Panc1 (cell line): ENCODE measurements around the gene NCAM2. TPM values are rescaled to one million over a fixed set of nuclear protein-coding genes. Genes with fewer than 3 reads are reported as not detected.

Source experiments
- ATAC-seq: fragments of 200-7000 bp; cut with Tn5 transposase; 2 replicates; pipeline ENCODE4 v1.9.1; 2020; ENCODE audit warnings: mild to moderate bottlenecking, moderate library complexity
- BruUV-seq: library from RNA; stranded (reverse); fragments of 400-500 nt; replicated peaks from 2 replicates; lab custom pipeline; 2021; lab: Mats Ljungman, UMichigan
- CTCF ChIA-PET: fragments of 300-600 bp; sonication (Branson Sonifier 250); formaldehyde crosslinking; loops from one replicate; lab custom pipeline; 2022; ENCODE audit warnings: antibody characterized with exemption; lab: Charles Lee
- POLR2A ChIA-PET: fragments of 300-600 bp; sonication (Branson Sonifier 250); formaldehyde crosslinking; loops from one replicate; lab custom pipeline; 2022; ENCODE audit warnings: antibody characterized with exemption; lab: Charles Lee
- DNase-seq: peaks from one replicate; pipeline ENCODE4 v3.0.0-alpha.2; 2010; ENCODE audit warnings: low read depth, low spot score
- H3K27ac ChIP-seq: 2 replicates; pipeline ENCODE4 v1.5.1; 2011; ENCODE audit warnings: mild to moderate bottlenecking, low read length, inconsistent platforms
- H3K27me3 ChIP-seq: fragments of 200-500 bp; sonication (Bioruptor generic); 2 replicates; pipeline ENCODE4 v1.6.0; 2014; ENCODE audit warnings: low read length, inconsistent platforms; ENCODE audit not compliant: control insufficient read depth, insufficient read depth
- H3K36me3 ChIP-seq: fragments of 200-500 bp; sonication (Bioruptor generic); 2 replicates; pipeline ENCODE4 v1.5.1; 2014; ENCODE audit warnings: inconsistent platforms, mild to moderate bottlenecking, low read length, moderate library complexity; ENCODE audit not compliant: control insufficient read depth, insufficient read depth
- H3K4me1 ChIP-seq: 2 replicates; pipeline ENCODE4 v1.5.1; 2011; ENCODE audit warnings: inconsistent platforms, mild to moderate bottlenecking, low read length, moderate library complexity; ENCODE audit not compliant: control insufficient read depth, insufficient read depth
- H3K4me3 ChIP-seq, 2 experiments: 2 replicates each; pipeline ENCODE4 v1.5.1; 2011 to 2012; ENCODE audit warnings: low read depth in 2 of 2, low read length in 2 of 2, mild to moderate bottlenecking in 2 of 2, inconsistent platforms in 1 of 2, moderate library complexity in 1 of 2
- H3K9me3 ChIP-seq: fragments of 200-500 bp; sonication (Bioruptor generic); 2 replicates; pipeline ENCODE4 v1.5.1; 2014; ENCODE audit warnings: low read depth, mild to moderate bottlenecking, inconsistent platforms, low read length, moderate library complexity; ENCODE audit not compliant: control insufficient read depth, insufficient read depth
- POLR2AphosphoS5 ChIP-seq: IDR thresholded peaks from 2 replicates; pipeline ENCODE4 v1.6.1; 2012; ENCODE audit warnings: mild to moderate bottlenecking, low read depth, low read length, moderate library complexity
- SIN3A ChIP-seq: IDR thresholded peaks from 2 replicates; pipeline ENCODE4 v1.6.1; 2012; ENCODE audit warnings: low read depth, mild to moderate bottlenecking, low read length, moderate library complexity, borderline replicate concordance; ENCODE audit not compliant: insufficient read depth
- TCF7L2 ChIP-seq: IDR thresholded peaks from 2 replicates; pipeline ENCODE4 v1.6.1; 2011; ENCODE audit warnings: mild to moderate bottlenecking, low read depth, low read length, inconsistent platforms
- in situ Hi-C: cut with HindIII; loops from 2 replicates; pipeline ENCODE4 v1.10.0; 2016; ENCODE audit warnings: low sequenced_read_pairs, low pct_unique_long_range_greater_than_20kb
- intact Hi-C: fragments of 100-400 bp; cut with micrococcal nuclease; formaldehyde crosslinking; loops from one replicate; pipeline ENCODE4 v1.10.0; 2022; ENCODE audit not compliant: unreplicated experiment
- total RNA-seq: library from RNA; stranded (reverse); gene quantifications from one replicate; pipeline ENCODE4 v1.2.1, GENCODE V29; 2021; ENCODE audit not compliant: unreplicated experiment
- TF ChIP-seq, protein P1 (sequence below): fragments of 450-650 bp; IDR thresholded peaks from 2 replicates; pipeline ENCODE4 v1.5.1; 2017; ENCODE audit warnings: mild to moderate bottlenecking
- TF ChIP-seq, protein P2 (sequence below), 2 experiments: IDR thresholded peaks; 2 replicates each; pipeline ENCODE4 v1.6.1; 2011 to 2012; ENCODE audit warnings: low read depth in 2 of 2, control low read depth in 1 of 2, low read length in 1 of 2, mild to moderate bottlenecking in 1 of 2, moderate library complexity in 1 of 2; ENCODE audit not compliant: insufficient read depth in 1 of 2

Gene NCAM2
- total RNA-seq, 1 experiment from 2014 or later, result 2.2 TPM

- no TSS peak for BruUV-seq
- no peaks in the 10 kb centered on the region for H3K4me1 ChIP-seq
- H3K4me3 ChIP-seq, result no peak overlapping the region
- POLR2A ChIA-PET, result no interaction called here
- no peaks in the 10 kb centered on the region for H3K9me3 ChIP-seq
- TF ChIP-seq POLR2AphosphoS5 (no peak), TCF7L2 (no peak), SIN3A (no peak)
- TF ChIP-seq, protein P1, sequence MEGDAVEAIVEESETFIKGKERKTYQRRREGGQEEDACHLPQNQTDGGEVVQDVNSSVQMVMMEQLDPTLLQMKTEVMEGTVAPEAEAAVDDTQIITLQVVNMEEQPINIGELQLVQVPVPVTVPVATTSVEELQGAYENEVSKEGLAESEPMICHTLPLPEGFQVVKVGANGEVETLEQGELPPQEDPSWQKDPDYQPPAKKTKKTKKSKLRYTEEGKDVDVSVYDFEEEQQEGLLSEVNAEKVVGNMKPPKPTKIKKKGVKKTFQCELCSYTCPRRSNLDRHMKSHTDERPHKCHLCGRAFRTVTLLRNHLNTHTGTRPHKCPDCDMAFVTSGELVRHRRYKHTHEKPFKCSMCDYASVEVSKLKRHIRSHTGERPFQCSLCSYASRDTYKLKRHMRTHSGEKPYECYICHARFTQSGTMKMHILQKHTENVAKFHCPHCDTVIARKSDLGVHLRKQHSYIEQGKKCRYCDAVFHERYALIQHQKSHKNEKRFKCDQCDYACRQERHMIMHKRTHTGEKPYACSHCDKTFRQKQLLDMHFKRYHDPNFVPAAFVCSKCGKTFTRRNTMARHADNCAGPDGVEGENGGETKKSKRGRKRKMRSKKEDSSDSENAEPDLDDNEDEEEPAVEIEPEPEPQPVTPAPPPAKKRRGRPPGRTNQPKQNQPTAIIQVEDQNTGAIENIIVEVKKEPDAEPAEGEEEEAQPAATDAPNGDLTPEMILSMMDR, result no peak
- TF ChIP-seq, protein P2, sequence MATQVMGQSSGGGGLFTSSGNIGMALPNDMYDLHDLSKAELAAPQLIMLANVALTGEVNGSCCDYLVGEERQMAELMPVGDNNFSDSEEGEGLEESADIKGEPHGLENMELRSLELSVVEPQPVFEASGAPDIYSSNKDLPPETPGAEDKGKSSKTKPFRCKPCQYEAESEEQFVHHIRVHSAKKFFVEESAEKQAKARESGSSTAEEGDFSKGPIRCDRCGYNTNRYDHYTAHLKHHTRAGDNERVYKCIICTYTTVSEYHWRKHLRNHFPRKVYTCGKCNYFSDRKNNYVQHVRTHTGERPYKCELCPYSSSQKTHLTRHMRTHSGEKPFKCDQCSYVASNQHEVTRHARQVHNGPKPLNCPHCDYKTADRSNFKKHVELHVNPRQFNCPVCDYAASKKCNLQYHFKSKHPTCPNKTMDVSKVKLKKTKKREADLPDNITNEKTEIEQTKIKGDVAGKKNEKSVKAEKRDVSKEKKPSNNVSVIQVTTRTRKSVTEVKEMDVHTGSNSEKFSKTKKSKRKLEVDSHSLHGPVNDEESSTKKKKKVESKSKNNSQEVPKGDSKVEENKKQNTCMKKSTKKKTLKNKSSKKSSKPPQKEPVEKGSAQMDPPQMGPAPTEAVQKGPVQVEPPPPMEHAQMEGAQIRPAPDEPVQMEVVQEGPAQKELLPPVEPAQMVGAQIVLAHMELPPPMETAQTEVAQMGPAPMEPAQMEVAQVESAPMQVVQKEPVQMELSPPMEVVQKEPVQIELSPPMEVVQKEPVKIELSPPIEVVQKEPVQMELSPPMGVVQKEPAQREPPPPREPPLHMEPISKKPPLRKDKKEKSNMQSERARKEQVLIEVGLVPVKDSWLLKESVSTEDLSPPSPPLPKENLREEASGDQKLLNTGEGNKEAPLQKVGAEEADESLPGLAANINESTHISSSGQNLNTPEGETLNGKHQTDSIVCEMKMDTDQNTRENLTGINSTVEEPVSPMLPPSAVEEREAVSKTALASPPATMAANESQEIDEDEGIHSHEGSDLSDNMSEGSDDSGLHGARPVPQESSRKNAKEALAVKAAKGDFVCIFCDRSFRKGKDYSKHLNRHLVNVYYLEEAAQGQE (IDR thresholded peaks at IDR 0.05; ENCODE audit: insufficient read depth in 1 of 2, low read depth in 2 of 2, low read length in 1 of 2), result no peak
- ATAC-seq (no peak), DNase-seq (no peak)
- H3K27me3 ChIP-seq, result no peaks in the 10 kb centered on the region
- CTCF ChIA-PET, result no interaction called here
- H3K27ac ChIP-seq, result no peak overlapping the region
- no peaks in the 10 kb centered on the region for H3K36me3 ChIP-seq
- in situ Hi-C loops (no loop called here), intact Hi-C loops (no loop called here)
These were observed 190.4 kb downstream of the NCAM2 start for GRCh38 chr21:21188513-21189195.

DNA sequence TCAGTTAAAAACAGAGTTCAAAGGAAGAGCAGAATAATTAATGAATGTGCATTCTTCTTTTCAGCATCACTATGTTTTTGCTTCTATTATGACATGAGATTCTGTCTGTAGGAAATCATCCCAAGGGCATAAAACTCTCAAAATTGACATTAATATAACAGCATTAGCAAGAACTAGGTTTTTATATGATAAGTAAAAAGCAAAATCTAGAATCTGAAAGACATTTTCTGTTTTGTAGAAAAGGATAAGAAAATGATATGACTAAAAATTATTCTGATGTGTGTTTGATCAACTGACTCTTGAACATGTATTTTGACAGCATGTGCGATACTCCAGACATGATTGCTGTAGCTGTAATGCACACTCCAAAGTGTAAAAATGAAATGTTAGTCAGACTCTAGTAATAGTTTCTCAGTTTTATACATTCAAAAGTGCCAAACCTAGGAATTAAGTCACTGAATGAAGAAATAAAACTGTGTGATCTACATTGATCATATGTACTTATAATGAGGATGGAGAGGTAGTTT, 197.3 kb downstream of the NCAM2 start:
- ATAC-seq (no peak), DNase-seq (no peak)
- in situ Hi-C loops (no loop called here), intact Hi-C loops (no loop called here)
- H3K27me3 ChIP-seq, result no peaks in the 10 kb centered on the region
- H3K27ac ChIP-seq, result no peak overlapping the region
- POLR2A ChIA-PET, result no interaction called here
- no peaks in the 10 kb centered on the region for H3K4me1 ChIP-seq
- no peaks in the 10 kb centered on the region for H3K9me3 ChIP-seq
- BruUV-seq, result no TSS peak
- CTCF ChIA-PET, result no interaction called here
- H3K4me3 ChIP-seq, result no peak overlapping the region
- TF ChIP-seq, protein P2 (IDR thresholded peaks at IDR 0.05; ENCODE audit: insufficient read depth in 1 of 2, low read depth in 2 of 2, low read length in 1 of 2), result no peak
- no peak for TF ChIP-seq SIN3A
- TF ChIP-seq, protein P1, result no peak
- H3K36me3 ChIP-seq, result no peaks in the 10 kb centered on the region
